GM18909 (cell line): Measurements from ENCODE around the gene CHTOP.
A peak's percentile ranks its signal among the peaks of the same experiment; 100 is the strongest.
"Not testable (repeated sequence)": the region's sequence is repeated elsewhere in the genome, so short reads cannot be mapped to it uniquely, and the experiment has no call there.

Experiments used
- ATAC-seq: cut with Tn5 transposase; IDR thresholded peaks from one replicate; pipeline ENCODE4 v1.9.1; 2021; ENCODE audit warnings: mild to moderate bottlenecking; ENCODE audit not compliant: unreplicated experiment, poor library complexity

The CHTOP gene

GRCh38 chr1:153633754-153634665 lies at the start of gene CHTOP:
CHTOP (plus strand) TSS chr1:153634066; CDS start chr1:153636589, 2,523 bp downstream.
- peak; percentile 91 for ATAC-seq

DNA sequence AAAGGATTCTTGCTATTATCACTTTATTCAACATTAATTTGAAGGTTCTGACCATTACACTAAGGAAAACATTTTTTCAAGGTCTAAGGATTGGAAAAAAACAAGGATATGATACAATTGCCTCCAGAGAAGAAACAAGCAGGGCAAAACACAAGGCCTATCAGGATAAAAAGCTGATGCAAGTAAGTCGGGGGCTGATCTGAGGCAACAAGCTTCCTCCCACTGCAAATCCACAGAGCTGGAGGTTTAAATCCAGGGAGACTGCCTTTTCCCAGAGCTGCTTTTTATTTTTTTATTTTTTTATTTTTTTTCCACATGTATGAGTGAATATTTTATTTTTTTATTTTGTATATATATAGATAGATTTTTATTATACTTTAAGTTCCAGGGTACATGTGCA lies 48.9 kb upstream of the CHTOP start:
- ATAC-seq, result no peak

DNA sequence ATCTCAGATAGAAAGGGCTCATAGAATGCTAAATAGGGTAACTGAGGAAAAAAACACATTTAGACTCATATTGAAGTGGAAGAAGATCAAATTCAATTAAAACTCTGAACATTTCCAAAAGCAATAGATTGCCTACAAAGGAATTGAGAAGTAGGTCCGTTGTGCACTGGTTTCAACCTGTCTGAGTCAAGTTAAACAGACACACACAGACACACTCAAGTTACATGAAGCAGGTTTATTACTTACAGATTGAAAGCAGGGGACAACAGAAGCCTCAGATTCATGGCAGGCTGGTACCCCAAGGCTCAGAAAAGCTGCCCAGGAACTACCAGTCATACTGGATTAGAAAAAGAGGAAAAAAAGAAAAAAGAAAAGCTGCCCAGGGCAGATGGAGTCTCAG lies 47.5 kb upstream of the CHTOP start:
- ATAC-seq, result no peak

- no peak for ATAC-seq
Measured at GRCh38 chr1:153587314-153587713, 46.6 kb upstream of the CHTOP start.

- not testable (repeated sequence) for ATAC-seq
Measured at GRCh38 chr1:153588033-153588432, 45.8 kb upstream of the CHTOP start.

DNA sequence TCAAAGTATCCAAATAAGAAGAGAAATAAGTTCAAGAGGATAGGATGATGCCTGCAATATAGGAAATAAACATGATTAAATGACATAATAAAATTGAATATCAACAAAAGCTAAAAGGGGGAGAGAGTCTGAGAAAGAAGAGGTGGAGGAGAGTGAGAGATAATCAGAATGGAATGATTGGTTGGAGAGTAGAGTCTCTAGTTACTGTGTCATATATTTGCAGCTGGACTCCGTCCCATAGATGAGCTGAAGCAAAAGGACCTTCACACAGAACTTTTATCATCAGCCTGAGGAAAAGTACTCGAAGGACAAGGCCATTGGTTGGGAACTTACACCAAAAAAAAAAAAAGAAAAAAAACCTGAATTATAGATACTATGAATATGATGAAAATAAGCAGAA lies 45.4 kb upstream of the CHTOP start:
- ATAC-seq, result no peak

- no peak for ATAC-seq
Measured at GRCh38 chr1:153592748-153593147, 41.1 kb upstream of the CHTOP start.

DNA sequence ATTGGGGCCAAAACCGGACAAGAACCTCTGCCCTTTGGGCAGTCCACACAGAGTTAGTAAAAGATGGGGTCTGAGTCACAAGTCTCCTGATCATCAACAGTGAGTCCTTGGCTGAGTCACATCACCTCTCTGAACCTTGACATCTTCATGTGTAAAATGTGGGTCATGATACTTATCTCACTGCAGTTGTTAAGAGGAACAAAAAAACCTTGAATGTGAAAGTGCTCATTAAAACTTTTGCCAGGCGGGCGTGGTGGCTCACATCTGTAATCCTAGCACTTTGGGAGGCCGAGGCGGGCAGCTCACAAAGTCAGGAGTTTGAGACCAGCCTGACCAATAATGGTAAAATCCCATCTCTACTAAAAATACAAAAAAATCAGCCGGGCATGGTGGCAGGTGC lies 36.7 kb upstream of the CHTOP start:
- no peak for ATAC-seq

- peak; percentile 98 for ATAC-seq
Measured at GRCh38 chr1:153598309-153599172, 35.3 kb upstream of the CHTOP start.

DNA sequence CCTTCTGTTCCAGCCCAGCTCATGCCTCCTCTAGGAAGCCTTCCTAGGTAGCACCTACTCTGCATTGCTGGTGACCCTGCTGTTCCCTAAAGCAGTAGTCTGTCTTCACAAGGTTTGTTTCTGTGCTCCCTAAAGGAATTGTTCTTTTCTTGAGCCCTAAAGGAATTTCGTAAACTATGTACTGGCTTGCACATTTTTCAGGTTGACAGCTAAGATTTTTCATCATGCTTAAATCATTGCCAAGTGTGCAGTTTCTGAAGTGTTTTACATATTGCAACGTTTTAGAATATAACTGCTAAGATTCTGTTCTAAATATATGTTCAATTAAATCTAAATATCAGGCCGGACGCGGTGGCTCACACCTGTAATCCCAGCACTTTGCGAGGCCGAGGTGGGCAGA lies 34.0 kb upstream of the CHTOP start:
- ATAC-seq, result no peak

DNA sequence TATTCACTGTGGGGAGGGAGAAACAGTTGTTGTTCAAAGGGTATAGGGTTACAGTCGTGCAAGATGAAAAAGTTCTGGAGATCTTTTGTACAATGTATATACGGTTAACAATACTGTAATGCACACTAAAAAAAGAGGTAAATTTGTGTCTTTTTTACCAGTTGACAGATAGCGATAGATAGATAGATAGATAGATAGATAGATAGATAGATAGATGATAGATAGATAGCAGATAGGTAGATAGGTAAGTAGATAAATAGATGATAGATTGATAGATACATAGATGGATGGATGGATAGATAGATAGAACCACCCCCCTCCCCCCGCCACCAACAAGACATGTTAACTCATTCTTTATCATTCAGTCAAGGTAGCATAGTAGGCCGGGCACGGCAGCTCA lies 31.1 kb upstream of the CHTOP start:
- ATAC-seq, result no peak

- ATAC-seq, result no peak
Measured at GRCh38 chr1:153606194-153606593, 27.7 kb upstream of the CHTOP start.

DNA sequence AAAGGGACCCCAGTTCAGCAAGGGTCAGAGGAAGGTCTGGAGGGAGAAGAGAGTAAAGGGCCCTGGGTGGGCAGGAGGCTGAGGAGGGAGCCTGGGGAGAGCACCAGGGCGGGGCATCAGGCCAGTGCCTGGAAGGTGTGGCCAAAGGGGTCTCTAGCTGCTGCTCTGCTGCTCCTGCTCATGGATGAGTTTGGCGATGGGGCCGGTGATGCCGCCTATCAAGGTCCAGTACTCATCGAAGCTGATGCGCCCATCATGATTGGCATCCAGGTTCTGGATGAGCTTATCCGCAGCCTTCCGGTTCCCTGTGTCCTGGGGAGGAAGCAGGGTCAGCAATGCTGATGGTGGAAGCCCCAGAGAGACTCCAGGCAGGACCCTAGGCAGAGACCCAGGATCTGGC lies 26.5 kb upstream of the CHTOP start:
- no peak for ATAC-seq

DNA sequence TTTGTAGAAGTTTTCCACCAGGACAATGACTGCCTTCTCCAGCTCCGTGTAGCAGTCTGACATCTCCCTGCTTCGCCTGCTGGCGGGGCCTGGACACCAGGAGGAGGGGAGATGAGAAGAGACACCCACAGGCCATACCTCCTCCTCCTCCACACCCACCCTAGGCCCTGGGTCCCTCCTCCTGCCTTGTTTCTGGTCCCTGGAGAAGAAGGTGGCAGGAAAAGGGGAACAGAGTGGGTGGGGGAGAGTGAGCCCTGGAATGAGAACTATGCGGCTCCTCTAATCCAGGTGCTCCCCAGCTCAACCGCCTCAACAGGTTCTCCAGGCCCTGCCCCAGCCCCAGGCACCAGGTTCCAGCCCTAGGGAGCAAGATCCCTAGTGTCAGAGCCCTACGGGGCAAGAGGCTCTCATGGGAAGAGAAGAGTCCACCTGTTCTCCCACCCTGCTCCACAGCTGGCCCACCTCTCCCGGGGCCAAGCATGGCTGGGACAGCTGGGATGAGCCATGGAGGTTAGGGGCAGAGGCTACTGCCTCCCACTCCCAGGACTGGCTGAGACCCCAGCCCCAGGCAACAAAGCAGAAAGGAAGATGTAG lies 25.7 kb upstream of the CHTOP start:
- ATAC-seq, result no peak

DNA sequence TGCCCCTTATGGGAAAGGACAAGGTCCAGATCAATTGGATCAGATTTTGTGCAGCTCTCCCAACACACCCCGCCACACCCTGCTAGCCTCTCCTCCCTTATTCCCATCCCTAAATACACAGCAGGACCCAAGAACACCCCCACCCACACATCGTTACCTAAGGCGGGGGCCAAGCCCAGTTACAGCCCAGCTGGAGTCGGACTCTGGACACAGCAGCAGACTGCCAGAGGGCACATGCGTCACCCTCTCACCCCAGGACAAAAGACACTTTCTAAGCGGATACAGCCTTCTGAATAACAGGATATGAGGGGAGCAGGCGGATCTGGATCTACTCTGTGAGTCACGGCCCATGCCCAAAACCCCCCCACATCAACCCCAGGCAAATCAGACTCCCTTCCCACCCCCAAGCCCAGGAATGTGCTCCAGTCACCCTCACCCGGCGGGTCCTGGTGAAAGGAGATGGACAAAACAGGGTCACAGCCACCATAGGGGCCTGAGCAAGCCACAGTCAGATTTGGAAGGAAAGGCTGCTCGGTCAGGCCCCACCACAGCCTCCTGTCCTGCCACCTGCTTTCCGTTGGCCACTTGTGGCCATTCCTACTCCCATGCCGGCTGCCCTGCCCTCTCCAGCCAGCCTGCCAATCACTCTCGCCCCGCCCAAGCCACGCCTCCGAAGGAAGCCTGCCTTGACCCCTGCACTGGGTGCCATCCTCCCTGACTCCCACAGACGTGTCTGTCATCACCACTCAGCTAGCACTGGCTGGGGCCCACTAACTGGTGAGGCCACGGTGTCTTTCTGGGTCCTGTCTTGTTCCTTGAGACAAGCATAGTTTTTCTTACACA lies 24.9 kb upstream of the CHTOP start:
- ATAC-seq, result no peak

- no peak for ATAC-seq
Measured at GRCh38 chr1:153609585-153609907, 24.3 kb upstream of the CHTOP start.

DNA sequence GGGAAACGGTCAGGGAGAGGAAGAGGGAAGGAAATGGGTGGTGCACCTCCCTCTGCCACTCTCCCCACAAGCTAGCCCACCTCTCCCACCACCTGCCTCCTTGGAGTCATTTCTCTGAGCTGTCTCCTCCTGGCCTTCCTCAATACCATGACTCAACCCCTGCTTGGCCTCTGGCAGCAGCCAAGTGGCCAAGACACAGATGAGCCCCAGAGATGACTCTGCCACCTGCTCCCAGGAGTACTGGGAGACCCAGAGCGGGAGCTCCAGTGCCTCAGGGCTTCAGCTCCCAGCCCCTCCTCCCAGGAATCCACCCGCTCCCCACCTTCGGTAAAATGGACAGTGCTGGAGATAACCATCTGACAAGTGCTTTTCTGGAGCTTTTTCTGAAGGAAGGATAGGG lies 23.5 kb upstream of the CHTOP start:
- no peak for ATAC-seq

DNA sequence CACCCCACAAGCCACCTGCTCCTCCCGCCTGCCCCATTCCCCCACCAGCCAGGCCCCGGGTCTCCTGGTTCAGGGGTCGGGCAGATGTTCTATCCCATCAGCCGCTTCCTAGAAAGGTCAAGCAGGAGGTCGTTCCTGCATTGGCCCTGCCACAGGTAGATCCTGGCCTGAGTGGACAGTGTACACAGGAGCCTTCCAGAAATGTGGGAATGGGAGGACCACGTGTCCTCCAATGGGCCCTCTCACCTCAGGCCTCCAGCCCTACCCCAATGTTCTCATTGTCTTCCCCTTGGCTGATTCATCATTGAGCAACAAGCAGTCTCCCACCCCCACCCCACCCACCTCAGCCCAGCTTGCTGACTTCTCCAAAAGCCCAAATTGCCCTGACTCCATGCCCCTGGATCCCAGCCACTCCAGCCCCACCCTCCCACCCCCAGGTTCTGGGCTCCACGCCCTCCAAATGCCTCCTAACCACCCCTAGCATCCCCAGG lies 23.0 kb upstream of the CHTOP start:
- ATAC-seq, result no peak

DNA sequence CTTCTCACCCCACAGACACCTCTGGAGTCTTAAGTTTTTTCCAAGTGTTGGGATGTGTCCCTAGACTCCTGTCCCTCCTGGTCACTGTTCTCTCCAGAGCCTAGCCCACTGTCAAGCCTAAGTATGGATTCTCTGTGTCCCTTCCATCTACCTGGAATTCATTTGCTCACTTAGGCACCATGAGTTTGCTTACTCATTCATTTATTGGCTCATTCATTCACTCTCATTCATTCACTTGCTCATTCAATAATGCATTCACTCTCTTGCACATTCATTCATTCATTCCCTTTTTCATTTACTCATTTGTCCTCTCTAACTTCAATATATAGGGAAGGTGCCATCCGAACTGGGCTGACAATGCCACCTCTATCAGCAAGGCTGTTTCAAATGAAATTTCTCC lies 22.5 kb upstream of the CHTOP start:
- ATAC-seq, result no peak

GRCh38 chr1:153612111-153612754 lies 21.6 kb upstream of the CHTOP start:
- no peak for ATAC-seq
